HG03025 (cell line): Measurements from ENCODE around the gene CUZD1.

Experiments
- ATAC-seq: cut with Tn5 transposase; IDR thresholded peaks from one replicate; pipeline ENCODE4 v1.9.1; 2021; ENCODE audit warnings: mild to moderate bottlenecking, moderate library complexity; ENCODE audit not compliant: unreplicated experiment, low FRiP score

The CUZD1 gene

GRCh38 chr10:122821808-122822207, 23.8 kb downstream of the CUZD1 start:
- no peak for ATAC-seq

GRCh38 chr10:122815458-122815857, 30.2 kb downstream of the CUZD1 start:
- no peak for ATAC-seq

- ATAC-seq: no peak
These were observed 31.2 kb downstream of the CUZD1 start for GRCh38 chr10:122814493-122814892.

- ATAC-seq: no peak
These were observed 32.9 kb downstream of the CUZD1 start for GRCh38 chr10:122812751-122813150.

- ATAC-seq: no peak
These were observed 43.4 kb downstream of the CUZD1 start for GRCh38 chr10:122802282-122802681.

- ATAC-seq: no peak
These were observed 46.9 kb downstream of the CUZD1 start for GRCh38 chr10:122798704-122799231.

- ATAC-seq: no peak
These were observed 48.9 kb downstream of the CUZD1 start for GRCh38 chr10:122796796-122797195.

- ATAC-seq: no peak
These were observed 49.7 kb downstream of the CUZD1 start for GRCh38 chr10:122795924-122796323.

GRCh38 chr10:122786269-122786668, 59.4 kb downstream of the CUZD1 start:
- no peak for ATAC-seq

GRCh38 chr10:122782911-122783310, 62.7 kb downstream of the CUZD1 start:
- no peak for ATAC-seq
